Measurements from ENCODE around the gene FAM98A. TPM values are rescaled to one million over a fixed set of nuclear protein-coding genes. Genes with fewer than 3 reads are reported as not detected.

FAM98A gene
- polyA plus RNA-seq, 1 donor from 2014 or later = 14.5 TPM

GRCh38 chr2:33541243-33541642, 57.9 kb downstream of the FAM98A start:
- Histone ChIP-seq H3K4me3 (ENCODE audit: low read length) (no peak overlapping the region), H4K20me1 (ENCODE audit: insufficient read depth) (no peaks in the 10 kb centered on the region), H3K9me3 (ENCODE audit: low read length) (no peaks in the 10 kb centered on the region), H3K9me2 (ENCODE audit: insufficient read depth, low read length) (no peaks in the 10 kb centered on the region), H3K27me3 (ENCODE audit: insufficient read depth, low read depth, low read length) (no peaks in the 10 kb centered on the region), H3K9ac (ENCODE audit: low read length) (no peak overlapping the region), H2AFZ (ENCODE audit: low read depth, low read length) (no peak overlapping the region), H3K4me2 (ENCODE audit: low read length) (no peak overlapping the region), H3K36me3 (ENCODE audit: insufficient read depth, low read length) (no peaks in the 10 kb centered on the region), H3K79me2 (replicated peaks; ENCODE audit: insufficient read depth, low read length) (no peaks in the 10 kb centered on the region), H3K27ac (ENCODE audit: low read length) (no peak overlapping the region), H3F3A (ENCODE audit: insufficient read depth, low read length, poor library complexity, severe bottlenecking) (no peaks in the 10 kb centered on the region)
- TF ChIP-seq, protein P1, sequence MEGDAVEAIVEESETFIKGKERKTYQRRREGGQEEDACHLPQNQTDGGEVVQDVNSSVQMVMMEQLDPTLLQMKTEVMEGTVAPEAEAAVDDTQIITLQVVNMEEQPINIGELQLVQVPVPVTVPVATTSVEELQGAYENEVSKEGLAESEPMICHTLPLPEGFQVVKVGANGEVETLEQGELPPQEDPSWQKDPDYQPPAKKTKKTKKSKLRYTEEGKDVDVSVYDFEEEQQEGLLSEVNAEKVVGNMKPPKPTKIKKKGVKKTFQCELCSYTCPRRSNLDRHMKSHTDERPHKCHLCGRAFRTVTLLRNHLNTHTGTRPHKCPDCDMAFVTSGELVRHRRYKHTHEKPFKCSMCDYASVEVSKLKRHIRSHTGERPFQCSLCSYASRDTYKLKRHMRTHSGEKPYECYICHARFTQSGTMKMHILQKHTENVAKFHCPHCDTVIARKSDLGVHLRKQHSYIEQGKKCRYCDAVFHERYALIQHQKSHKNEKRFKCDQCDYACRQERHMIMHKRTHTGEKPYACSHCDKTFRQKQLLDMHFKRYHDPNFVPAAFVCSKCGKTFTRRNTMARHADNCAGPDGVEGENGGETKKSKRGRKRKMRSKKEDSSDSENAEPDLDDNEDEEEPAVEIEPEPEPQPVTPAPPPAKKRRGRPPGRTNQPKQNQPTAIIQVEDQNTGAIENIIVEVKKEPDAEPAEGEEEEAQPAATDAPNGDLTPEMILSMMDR (IDR thresholded peaks at IDR 0.05; ENCODE audit: poor library complexity, severe bottlenecking) = no peak

DNA sequence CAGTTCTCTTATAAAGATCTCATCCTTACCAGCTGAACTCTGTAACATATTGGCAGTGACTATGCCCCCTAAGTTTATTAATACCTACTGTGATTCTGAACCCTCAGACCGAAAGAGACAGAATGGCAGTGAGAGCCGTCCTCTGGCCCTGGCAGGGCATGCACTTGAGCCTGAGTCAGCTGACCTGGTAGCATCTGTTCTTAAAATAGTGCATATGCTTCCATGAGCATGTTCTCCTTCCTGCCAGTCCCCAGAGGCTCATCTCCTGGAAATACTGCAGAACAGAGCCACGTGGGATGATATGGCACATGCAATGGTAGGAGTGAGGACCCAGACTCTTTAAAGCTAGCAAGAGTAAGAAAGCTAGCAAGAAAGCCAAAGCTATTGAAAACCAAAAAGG, 63.7 kb downstream of the FAM98A start:
- H3K9ac ChIP-seq (ENCODE audit: low read length) = no peak overlapping the region
- H3K9me2 ChIP-seq (ENCODE audit: insufficient read depth, low read length) = no peaks in the 10 kb centered on the region
- no peaks in the 10 kb centered on the region for H3K36me3 ChIP-seq (ENCODE audit: insufficient read depth, low read length)
- H3K4me3 ChIP-seq (ENCODE audit: low read length) = no peak overlapping the region
- H3K79me2 ChIP-seq (replicated peaks; ENCODE audit: insufficient read depth, low read length) = no peaks in the 10 kb centered on the region
- no peaks in the 10 kb centered on the region for H3K27me3 ChIP-seq (ENCODE audit: insufficient read depth, low read depth, low read length)
- no peak for TF ChIP-seq SMC3 (conservative IDR thresholded peaks at IDR 0.05; ENCODE audit: poor library complexity)
- no peak for TF ChIP-seq POLR2AphosphoS5 (IDR thresholded peaks at IDR 0.05)
- no peak overlapping the region for H2AFZ ChIP-seq (ENCODE audit: low read depth, low read length)
- no peaks in the 10 kb centered on the region for H3F3A ChIP-seq (ENCODE audit: insufficient read depth, low read length, poor library complexity, severe bottlenecking)
- no peak overlapping the region for H3K4me2 ChIP-seq (ENCODE audit: low read length)
- H3K27ac ChIP-seq (ENCODE audit: low read length) = no peak overlapping the region
- H4K20me1 ChIP-seq (ENCODE audit: insufficient read depth) = no peaks in the 10 kb centered on the region
- no peaks in the 10 kb centered on the region for H3K9me3 ChIP-seq (ENCODE audit: low read length)

Small RNAs within 50 kb of the gene (small RNA-seq; reads per million reads assigned to genes)
- gene ATP6V0E1P3 = 0 reads per million in 3 experiments

Other genes starting within 250 kb of the FAM98A start
- 20.2 and 25.3 TPM in 2 replicates for gene RASGRP3, start 122.7 kb downstream of the FAM98A start, polyA plus RNA-seq